NCI-H2107 treated with DMSO at 0.1 percent for 48 hours (cell line): ENCODE results near the gene EML5.
A peak's percentile ranks its signal among the peaks of the same experiment; 100 is the strongest.

Experiments used
- DNase-seq: peaks from one replicate; lab custom pipeline; 2025; ENCODE audit not compliant: unreplicated experiment; lab: John Stamatoyannopoulos, UW

EML5 gene

GRCh38 chr14:88727057-88727456 is 65.7 kb downstream of the EML5 start:
- DNase-seq = no peak

- DNase-seq = no peak
Measured at GRCh38 chr14:88710709-88711108, 82.0 kb downstream of the EML5 start.

- no peak for DNase-seq
Measured at GRCh38 chr14:88707088-88707487, 85.7 kb downstream of the EML5 start.

GRCh38 chr14:88706425-88706824 is 86.3 kb downstream of the EML5 start:
- no peak for DNase-seq

- DNase-seq = no peak
Measured at GRCh38 chr14:88698651-88699050, 94.1 kb downstream of the EML5 start.

GRCh38 chr14:88695870-88696269 is 96.9 kb downstream of the EML5 start:
- DNase-seq = no peak

- no peak for DNase-seq
Measured at GRCh38 chr14:88688386-88688785, 104.4 kb downstream of the EML5 start.

GRCh38 chr14:88683119-88683518 is 109.6 kb downstream of the EML5 start:
- no peak for DNase-seq

- DNase-seq = no peak
Measured at GRCh38 chr14:88682495-88683114, 110.1 kb downstream of the EML5 start.

- no peak for DNase-seq
Measured at GRCh38 chr14:88681755-88682494, 110.8 kb downstream of the EML5 start.

GRCh38 chr14:88669346-88669745 is 123.4 kb downstream of the EML5 start:
- no peak for DNase-seq

- no peak for DNase-seq
Measured at GRCh38 chr14:88668448-88669116, 124.2 kb downstream of the EML5 start.

GRCh38 chr14:88667555-88668273 is 125.0 kb downstream of the EML5 start:
- peak; percentile 89 for DNase-seq

- DNase-seq = no peak
Measured at GRCh38 chr14:88660056-88660455, 132.7 kb downstream of the EML5 start.

GRCh38 chr14:88639221-88639620 is 153.5 kb downstream of the EML5 start:
- no peak for DNase-seq

GRCh38 chr14:88632512-88632911 is 160.2 kb downstream of the EML5 start:
- DNase-seq = no peak

GRCh38 chr14:88631091-88631490 is 161.7 kb downstream of the EML5 start:
- no peak for DNase-seq

GRCh38 chr14:88630565-88630964 is 162.2 kb downstream of the EML5 start:
- no peak for DNase-seq

- DNase-seq = no peak
Measured at GRCh38 chr14:88628462-88628861, 164.3 kb downstream of the EML5 start.

GRCh38 chr14:88628033-88628432 is 164.7 kb downstream of the EML5 start:
- DNase-seq = no peak

- DNase-seq = no peak
Measured at GRCh38 chr14:88625671-88626070, 167.1 kb downstream of the EML5 start.

- DNase-seq = no peak
Measured at GRCh38 chr14:88621100-88621499, 171.7 kb downstream of the EML5 start.
